Suprapubic skin (tissue), 4 donors: ENCODE measurements around the gene PTK6. TPM values are rescaled to one million over a fixed set of nuclear protein-coding genes. Genes with fewer than 3 reads are reported as not detected.

Experiments
- DNase-seq, 2 donors: peaks; one replicate each; pipeline ENCODE4 v3.0.0-alpha.2; 2019; ENCODE audit warnings: low spot score in 2 of 2
- H3K27ac ChIP-seq: fragments of 200-600 bp; sonication (generic); one replicate; pipeline ENCODE4 v1.5.1; 2019
- H3K27me3 ChIP-seq: fragments of 200-600 bp; sonication (generic); one replicate; pipeline ENCODE4 v1.5.1; 2019
- H3K36me3 ChIP-seq: fragments of 200-600 bp; sonication (generic); one replicate; pipeline ENCODE4 v1.5.1; 2019
- H3K4me1 ChIP-seq: fragments of 200-600 bp; sonication (generic); one replicate; pipeline ENCODE4 v1.5.1; 2019
- H3K4me3 ChIP-seq: fragments of 200-600 bp; sonication (generic); one replicate; pipeline ENCODE4 v1.5.1; 2019; ENCODE audit warnings: mild to moderate bottlenecking
- H3K9me3 ChIP-seq: fragments of 200-600 bp; sonication (generic); one replicate; pipeline ENCODE4 v1.5.1; 2019
- EP300 ChIP-seq: sonication (generic); formaldehyde crosslinking; IDR thresholded peaks from one replicate; pipeline ENCODE4 v1.6.1; 2017; ENCODE audit warnings: antibody characterized with exemption
- POLR2A ChIP-seq, 2 donors: fragments of 450-650 bp; IDR thresholded peaks; one replicate each; pipeline ENCODE4 v1.6.1; 2017; ENCODE audit warnings: antibody characterized with exemption in 2 of 2, mild to moderate bottlenecking in 2 of 2, moderate library complexity in 2 of 2
- POLR2AphosphoS5 ChIP-seq, 3 donors: sonication (generic); formaldehyde crosslinking; IDR thresholded peaks; one replicate each; pipeline ENCODE4 v1.6.1; 2017; ENCODE audit warnings: antibody characterized with exemption in 3 of 3
- WGBS: methylation state at CpG from one replicate; pipeline ENCODE4 v1.1.5; 2018; 5-methylcytosine and 5-hydroxymethylcytosine counted together
- total RNA-seq, 4 donors: library from RNA; depleted of rRNA; stranded (reverse); fragments of >200 nt; gene quantifications; one replicate each; pipeline ENCODE4 v1.1.0, GENCODE V29; 2016
- TF ChIP-seq, protein P1 (sequence below), 2 donors: fragments of 200-600 bp in 1 of 2; fragments of 450-650 bp in 1 of 2; sonication (generic) in 1 of 2; IDR thresholded peaks; one replicate each; pipeline ENCODE4 v1.5.1; 2016 to 2019; ENCODE audit warnings: antibody characterized with exemption in 2 of 2, mild to moderate bottlenecking in 1 of 2, moderate library complexity in 1 of 2

Gene PTK6
- total RNA-seq, 4 donors from 2014 or later, result 58.0 to 70.6 (median 65.6) TPM

GRCh38 chr20:63534427-63534830 is 2.7 kb downstream of the PTK6 start:
- no peak for DNase-seq
- Histone ChIP-seq H3K27me3 (peaks cover 7% of the 10 kb centered on the region), H3K4me3 (peak overlapping the region; percentile 27), H3K36me3 (no peaks in the 10 kb centered on the region), H3K4me1 (peaks cover 60% of the 10 kb centered on the region), H3K9me3 (no peaks in the 10 kb centered on the region), H3K27ac (peak overlapping the region; percentile 80)
- 20% methylated on average over 1 of the region's 12 CpGs for WGBS
- TF ChIP-seq POLR2A (IDR thresholded peaks at IDR 0.05) (no peak), POLR2AphosphoS5 (IDR thresholded peaks at IDR 0.05) (no peak)

DNA sequence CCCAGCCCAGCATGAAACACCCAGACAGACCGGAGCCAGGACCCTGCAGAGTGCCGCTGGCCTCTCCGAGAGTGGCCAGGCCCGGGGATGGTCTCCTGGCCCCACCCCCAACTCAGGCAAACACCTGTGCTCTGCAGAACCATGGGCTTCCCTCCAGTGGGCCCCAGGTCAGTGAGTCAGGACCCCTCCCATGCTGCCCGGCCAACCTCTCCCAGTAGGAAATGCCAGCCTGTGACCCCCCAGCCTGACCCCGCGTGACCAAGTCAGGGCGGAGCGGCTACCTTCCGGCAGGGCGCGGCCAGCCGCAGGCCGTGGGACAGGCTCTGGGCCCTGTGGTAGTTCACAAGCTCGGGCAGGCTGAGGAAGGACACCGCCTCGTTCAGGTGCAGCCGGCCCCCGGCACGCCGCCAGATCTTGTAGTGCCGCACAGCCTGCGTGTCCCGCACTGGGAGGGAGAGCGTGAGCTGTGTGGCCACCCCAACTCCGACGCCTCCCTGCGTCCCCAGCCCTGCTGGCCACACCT is 3.2 kb downstream of the PTK6 start:
- no peak for TF ChIP-seq POLR2AphosphoS5 (IDR thresholded peaks at IDR 0.05)
- TF ChIP-seq EP300, result no peak
- TF ChIP-seq, protein P1, sequence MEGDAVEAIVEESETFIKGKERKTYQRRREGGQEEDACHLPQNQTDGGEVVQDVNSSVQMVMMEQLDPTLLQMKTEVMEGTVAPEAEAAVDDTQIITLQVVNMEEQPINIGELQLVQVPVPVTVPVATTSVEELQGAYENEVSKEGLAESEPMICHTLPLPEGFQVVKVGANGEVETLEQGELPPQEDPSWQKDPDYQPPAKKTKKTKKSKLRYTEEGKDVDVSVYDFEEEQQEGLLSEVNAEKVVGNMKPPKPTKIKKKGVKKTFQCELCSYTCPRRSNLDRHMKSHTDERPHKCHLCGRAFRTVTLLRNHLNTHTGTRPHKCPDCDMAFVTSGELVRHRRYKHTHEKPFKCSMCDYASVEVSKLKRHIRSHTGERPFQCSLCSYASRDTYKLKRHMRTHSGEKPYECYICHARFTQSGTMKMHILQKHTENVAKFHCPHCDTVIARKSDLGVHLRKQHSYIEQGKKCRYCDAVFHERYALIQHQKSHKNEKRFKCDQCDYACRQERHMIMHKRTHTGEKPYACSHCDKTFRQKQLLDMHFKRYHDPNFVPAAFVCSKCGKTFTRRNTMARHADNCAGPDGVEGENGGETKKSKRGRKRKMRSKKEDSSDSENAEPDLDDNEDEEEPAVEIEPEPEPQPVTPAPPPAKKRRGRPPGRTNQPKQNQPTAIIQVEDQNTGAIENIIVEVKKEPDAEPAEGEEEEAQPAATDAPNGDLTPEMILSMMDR (IDR thresholded peaks at IDR 0.05), result no peak
- TF ChIP-seq POLR2A (IDR thresholded peaks at IDR 0.05), result no peak
- H3K4me1 ChIP-seq, result peaks cover 55% of the 10 kb centered on the region
- no peaks in the 10 kb centered on the region for H3K36me3 ChIP-seq
- WGBS, result 58% methylated on average over 4 of the region's 28 CpGs
- H3K9me3 ChIP-seq, result no peaks in the 10 kb centered on the region
- H3K27ac ChIP-seq, result peak overlapping the region; percentile 80
- no peak for DNase-seq
- H3K27me3 ChIP-seq, result peaks cover 7% of the 10 kb centered on the region
- no peak overlapping the region for H3K4me3 ChIP-seq

GRCh38 chr20:63533388-63533787 is 3.8 kb downstream of the PTK6 start:
- WGBS, result 90% methylated on average over 6 of the region's 14 CpGs
- H3K4me3 ChIP-seq, result no peak overlapping the region

GRCh38 chr20:63532449-63532971 is 4.7 kb downstream of the PTK6 start:
- Histone ChIP-seq H3K27me3 (peaks cover 7% of the 10 kb centered on the region), H3K4me1 (peaks cover 41% of the 10 kb centered on the region), H3K27ac (no peak overlapping the region), H3K4me3 (no peak overlapping the region), H3K36me3 (no peaks in the 10 kb centered on the region), H3K9me3 (no peaks in the 10 kb centered on the region)
- TF ChIP-seq, protein P1 (IDR thresholded peaks at IDR 0.05), result no peak
- TF ChIP-seq EP300, result no peak
- TF ChIP-seq POLR2A (IDR thresholded peaks at IDR 0.05), result no peak
- no peak for TF ChIP-seq POLR2AphosphoS5 (IDR thresholded peaks at IDR 0.05)
- peak in 1 of 2 donors; percentile 55 for DNase-seq
- WGBS, result 79% methylated on average over 8 of the region's 24 CpGs

More at GRCh38 chr20:63533388-63533787, 3.8 kb downstream of the PTK6 start:
- DNase-seq, result peak in 1 of 2 donors; percentile 61
- TF ChIP-seq POLR2A (IDR thresholded peaks at IDR 0.05) (no peak), EP300 (no peak), POLR2AphosphoS5 (IDR thresholded peaks at IDR 0.05) (no peak)
- TF ChIP-seq, protein P1 (IDR thresholded peaks at IDR 0.05), result no peak
- no peaks in the 10 kb centered on the region for H3K36me3 ChIP-seq
- no peaks in the 10 kb centered on the region for H3K9me3 ChIP-seq
- H3K27ac ChIP-seq, result no peak overlapping the region
- peaks cover 50% of the 10 kb centered on the region for H3K4me1 ChIP-seq
- peaks cover 7% of the 10 kb centered on the region for H3K27me3 ChIP-seq

- TF ChIP-seq, protein P1 (IDR thresholded peaks at IDR 0.05), result no peak
- TF ChIP-seq EP300 (no peak), POLR2AphosphoS5 (IDR thresholded peaks at IDR 0.05) (no peak), POLR2A (IDR thresholded peaks at IDR 0.05) (no peak)
- H3K27me3 ChIP-seq, result peaks cover 7% of the 10 kb centered on the region
These were observed 5.3 kb downstream of the PTK6 start for GRCh38 chr20:63531686-63532448.

More at GRCh38 chr20:63531686-63532448, 5.3 kb downstream of the PTK6 start:
- peak in 1 of 2 donors; percentile 56 for DNase-seq
- Histone ChIP-seq H3K27ac (no peak overlapping the region), H3K36me3 (no peaks in the 10 kb centered on the region), H3K9me3 (no peaks in the 10 kb centered on the region), H3K4me3 (no peak overlapping the region), H3K4me1 (peaks cover 34% of the 10 kb centered on the region)
- WGBS, result 75% methylated on average over 26 of the region's 27 CpGs
